AG09319 (cell line): ENCODE measurements around the gene PICALM.

Experiments used
- DNase-seq: peaks from one replicate; pipeline ENCODE4 v3.0.0-alpha.2; 2010; ENCODE audit warnings: low read depth; ENCODE audit errors: extremely low read depth
- CTCF ChIP-seq: IDR thresholded peaks from 2 replicates; pipeline ENCODE4 v1.5.1; 2011; ENCODE audit warnings: low read depth, mild to moderate bottlenecking, inconsistent platforms, low read length, moderate library complexity

PICALM gene

DNA sequence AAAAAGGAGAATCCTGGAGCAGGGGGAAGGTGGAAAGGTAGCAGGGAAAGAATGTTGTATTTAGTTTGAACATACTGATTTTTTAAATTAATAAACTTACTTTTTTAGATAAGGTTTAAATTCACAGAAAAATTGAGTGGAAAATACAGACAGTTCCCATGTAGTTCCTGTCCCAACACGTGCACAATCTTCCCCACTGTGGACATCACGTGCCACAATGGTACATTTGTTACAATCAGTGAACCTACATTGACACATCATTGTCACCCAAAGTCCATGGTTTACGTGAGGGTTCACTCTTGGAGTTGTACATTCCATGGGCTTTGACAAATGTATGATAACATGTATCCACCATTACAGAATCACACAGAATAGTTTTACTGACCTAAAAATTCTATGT, 10.5 kb upstream of the PICALM start:
- TF ChIP-seq CTCF: no peak
- DNase-seq: no peak

DNA sequence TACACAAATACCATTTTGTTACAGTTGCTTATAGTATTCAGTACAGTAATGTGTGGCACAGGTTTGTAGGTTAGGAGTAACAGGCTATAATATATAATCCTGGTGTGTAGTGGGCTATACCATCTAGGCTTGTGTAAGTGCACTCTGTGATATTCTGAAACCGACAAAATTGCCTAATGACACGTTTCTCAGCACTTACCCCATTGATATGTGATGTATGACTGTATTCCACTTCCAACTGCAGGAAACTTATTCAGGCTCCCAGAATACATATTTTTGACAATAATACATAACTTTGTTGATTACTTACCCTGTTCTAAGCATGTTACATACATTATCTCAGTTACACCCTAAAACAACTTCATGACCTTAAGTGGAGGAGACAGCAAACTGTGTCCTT, 5.1 kb upstream of the PICALM start:
- no peak for TF ChIP-seq CTCF

GRCh38 chr11:86072211-86072610, 3.3 kb upstream of the PICALM start:
- DNase-seq: no peak
- TF ChIP-seq CTCF: no peak

More for the DNA sequence above, 5.1 kb upstream of the PICALM start:
- DNase-seq: no peak

DNA sequence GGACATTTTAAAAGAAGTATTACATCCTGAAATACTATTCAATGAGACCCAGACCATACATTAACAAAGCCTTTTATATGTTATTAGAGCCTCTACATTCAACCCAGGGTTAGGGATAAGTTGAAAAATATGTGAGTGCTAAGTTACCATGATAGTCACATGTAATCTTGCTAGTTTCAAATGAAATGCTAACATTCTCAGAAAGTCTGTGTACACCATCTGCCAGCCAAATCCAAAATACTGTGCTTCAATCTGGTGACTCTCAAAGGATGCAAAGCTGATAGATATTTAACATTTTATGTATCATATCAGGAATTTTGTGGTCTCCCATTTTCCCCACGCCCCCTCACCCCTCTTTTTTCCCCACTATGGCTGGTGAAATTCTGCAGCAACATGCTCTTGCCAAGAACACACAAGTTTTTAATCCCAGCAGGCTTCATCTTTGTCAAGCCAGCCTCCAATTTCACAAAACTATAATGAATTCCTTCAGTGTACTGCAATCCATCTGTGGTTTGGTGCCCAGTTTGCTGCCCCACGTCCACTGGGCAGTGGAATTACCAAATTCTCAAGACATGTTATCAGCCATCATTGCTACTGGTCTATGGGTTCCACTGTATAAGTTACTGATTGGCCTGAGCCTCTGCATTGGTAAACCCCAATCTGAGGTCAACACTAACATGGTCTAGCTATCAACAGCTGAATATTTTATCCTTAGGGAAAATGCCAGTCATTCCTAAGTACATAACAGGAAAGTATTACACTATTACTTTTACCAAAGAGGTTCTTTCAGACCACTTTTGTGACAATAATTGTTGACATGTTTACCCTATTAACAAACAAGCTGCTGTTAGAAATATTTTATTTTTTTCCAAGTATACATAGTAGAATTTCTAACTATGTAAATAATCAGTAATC, 1.5 kb upstream of the PICALM start:
- no peak for TF ChIP-seq CTCF
- no peak for DNase-seq

- peak; percentile 73 for DNase-seq
- no peak for TF ChIP-seq CTCF
Measured at GRCh38 chr11:86069408-86070101, 671 bp upstream of the PICALM start.

DNA sequence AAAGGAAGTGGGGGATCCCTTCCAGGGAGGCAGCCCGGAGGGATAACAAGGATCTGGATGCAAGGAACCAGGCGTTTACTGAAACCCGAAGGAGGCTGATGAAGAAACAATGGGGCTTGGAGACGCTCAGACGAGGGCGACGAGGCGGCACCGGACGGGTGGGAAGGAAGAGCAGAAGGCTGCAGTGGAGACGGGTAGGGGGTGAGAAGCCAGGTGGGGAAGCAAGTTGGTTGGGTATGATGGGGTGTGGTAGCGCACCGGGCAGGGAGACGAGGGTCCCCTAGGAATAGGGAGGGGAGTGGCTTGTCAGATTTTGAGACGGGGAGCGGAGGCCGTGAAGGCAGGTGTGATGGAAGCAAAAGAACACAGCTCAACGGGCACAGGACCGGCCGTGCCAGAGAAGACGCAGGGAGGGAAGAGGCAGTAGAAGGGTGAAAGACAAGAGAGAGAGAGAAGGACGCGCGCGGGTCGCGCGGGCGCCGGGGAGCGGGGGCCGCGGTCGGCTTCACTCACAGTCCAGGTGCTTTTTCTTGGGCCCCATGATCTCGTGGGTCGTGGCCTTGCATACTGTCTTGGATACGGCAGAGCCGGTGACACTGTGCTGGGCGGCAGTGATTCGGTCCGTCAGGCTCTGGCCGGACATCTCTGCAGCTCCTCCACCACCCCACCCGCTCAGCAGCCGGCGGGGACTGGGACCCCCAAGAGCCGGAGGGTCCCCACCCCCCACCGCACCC, 579 bp downstream of the PICALM start:
- no peak for DNase-seq

More for the DNA sequence above, 579 bp downstream of the PICALM start:
- TF ChIP-seq CTCF: no peak
